AG09319 (cell line): ENCODE results near the gene ADAMTS14.
A peak's percentile ranks its signal among the peaks of the same experiment; 100 is the strongest.

Source experiments
- DNase-seq: peaks from one replicate; pipeline ENCODE4 v3.0.0-alpha.2; 2010; ENCODE audit warnings: low read depth; ENCODE audit errors: extremely low read depth
- CTCF ChIP-seq: IDR thresholded peaks from 2 replicates; pipeline ENCODE4 v1.5.1; 2011; ENCODE audit warnings: low read depth, mild to moderate bottlenecking, inconsistent platforms, low read length, moderate library complexity

ADAMTS14 gene

GRCh38 chr10:70726909-70727495, 54.7 kb downstream of the ADAMTS14 start:
- DNase-seq: no peak
- no peak for TF ChIP-seq CTCF

GRCh38 chr10:70728328-70728727, 56.0 kb downstream of the ADAMTS14 start:
- TF ChIP-seq CTCF: no peak
- DNase-seq: no peak

GRCh38 chr10:70729763-70730357, 57.6 kb downstream of the ADAMTS14 start:
- no peak for DNase-seq
- TF ChIP-seq CTCF: no peak

- no peak for DNase-seq
- no peak for TF ChIP-seq CTCF
These were observed 58.6 kb downstream of the ADAMTS14 start for GRCh38 chr10:70730955-70731354.

- no peak for TF ChIP-seq CTCF
- no peak for DNase-seq
These were observed 60.3 kb downstream of the ADAMTS14 start for GRCh38 chr10:70732569-70732968.

GRCh38 chr10:70733051-70733450, 60.7 kb downstream of the ADAMTS14 start:
- TF ChIP-seq CTCF: no peak

GRCh38 chr10:70735161-70735560, 62.9 kb downstream of the ADAMTS14 start:
- no peak for DNase-seq
- TF ChIP-seq CTCF: no peak

More at GRCh38 chr10:70733051-70733450, 60.7 kb downstream of the ADAMTS14 start:
- peak; percentile 16 for DNase-seq
